HG03378 (cell line): ENCODE results near the gene FADS2.

Experiments used
- ATAC-seq: cut with Tn5 transposase; IDR thresholded peaks from one replicate; pipeline ENCODE4 v1.9.1; 2021; ENCODE audit warnings: mild to moderate bottlenecking, moderate library complexity; ENCODE audit not compliant: unreplicated experiment

Gene FADS2

DNA sequence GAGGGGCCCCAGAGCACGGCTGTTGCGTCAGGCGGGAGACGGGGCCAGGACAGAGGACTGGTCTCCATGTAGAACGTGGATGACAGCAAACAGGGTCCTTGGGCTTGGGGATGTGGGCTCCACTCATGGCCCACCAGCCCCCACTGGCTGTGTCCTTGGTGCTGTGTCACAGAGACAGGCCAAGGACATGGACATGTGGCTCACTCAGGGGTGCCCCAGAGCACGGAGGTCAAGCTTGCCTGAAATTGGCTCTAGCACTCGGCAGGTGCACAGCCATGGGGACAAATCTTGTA, 14.4 kb downstream of the FADS2 start:
- no peak for ATAC-seq

DNA sequence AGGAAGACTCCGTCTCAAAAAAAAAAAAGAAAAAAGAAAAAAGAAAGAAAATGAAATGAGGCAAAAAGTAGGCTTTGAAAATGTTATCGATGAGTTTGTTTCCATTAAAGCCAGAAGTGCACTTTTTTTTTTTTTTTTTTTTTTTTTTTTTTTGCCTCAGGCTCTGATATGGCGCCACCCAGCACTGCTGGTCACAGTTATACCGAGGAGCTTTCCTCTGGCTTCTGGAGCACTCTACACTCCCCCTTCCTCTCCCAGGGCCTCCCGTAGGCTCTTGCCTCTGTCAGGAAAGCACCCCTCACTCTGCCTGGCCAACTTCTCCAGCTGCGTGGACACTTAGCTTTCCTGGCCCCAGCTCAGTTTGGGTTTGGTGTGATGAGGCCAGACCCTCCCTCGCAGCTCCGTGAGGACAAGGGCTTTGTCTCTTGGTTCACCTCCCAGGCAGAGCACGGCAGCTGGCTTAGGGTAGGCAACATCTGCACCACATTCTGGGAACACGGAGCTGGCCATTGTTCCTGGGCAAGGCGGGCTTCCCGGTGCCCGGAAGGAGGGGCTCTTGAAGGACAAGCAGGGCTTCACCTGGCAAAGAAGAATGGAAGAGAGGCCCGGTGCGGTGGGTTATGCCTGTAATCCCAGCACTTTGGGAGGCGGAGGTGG, 16.9 kb downstream of the FADS2 start:
- no peak for ATAC-seq

DNA sequence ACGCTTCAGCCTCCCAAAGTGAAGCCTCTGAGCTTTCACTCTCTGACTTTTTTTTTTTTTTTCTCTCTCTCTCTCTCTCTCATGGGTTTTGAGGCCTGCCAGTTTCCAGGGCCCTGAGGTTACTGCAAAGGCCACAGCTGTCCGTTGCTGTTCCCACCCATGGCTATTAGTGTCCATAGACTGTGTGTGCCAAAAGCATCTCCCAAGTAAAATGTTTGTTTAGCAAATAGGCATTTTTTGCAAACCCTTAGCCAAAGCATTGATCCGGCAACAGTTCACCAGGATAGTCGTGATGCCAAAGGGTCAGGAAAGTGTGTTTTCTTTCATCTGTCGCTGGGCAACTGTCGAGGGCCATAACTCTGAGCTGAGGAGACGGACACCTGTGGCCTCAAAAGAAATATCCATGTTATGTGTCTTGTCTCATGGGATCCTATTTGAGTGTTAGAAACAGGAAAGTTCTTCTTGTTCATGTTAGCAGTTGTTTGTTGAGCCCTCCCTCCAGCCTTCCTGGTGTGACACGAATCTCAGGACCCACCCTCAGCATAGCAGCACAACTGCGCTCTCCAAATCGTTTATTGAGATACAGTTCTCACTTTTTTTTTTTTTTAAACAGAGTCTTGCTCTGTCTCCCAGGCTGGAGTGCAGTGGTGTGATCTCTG, 18.4 kb downstream of the FADS2 start:
- no peak for ATAC-seq

DNA sequence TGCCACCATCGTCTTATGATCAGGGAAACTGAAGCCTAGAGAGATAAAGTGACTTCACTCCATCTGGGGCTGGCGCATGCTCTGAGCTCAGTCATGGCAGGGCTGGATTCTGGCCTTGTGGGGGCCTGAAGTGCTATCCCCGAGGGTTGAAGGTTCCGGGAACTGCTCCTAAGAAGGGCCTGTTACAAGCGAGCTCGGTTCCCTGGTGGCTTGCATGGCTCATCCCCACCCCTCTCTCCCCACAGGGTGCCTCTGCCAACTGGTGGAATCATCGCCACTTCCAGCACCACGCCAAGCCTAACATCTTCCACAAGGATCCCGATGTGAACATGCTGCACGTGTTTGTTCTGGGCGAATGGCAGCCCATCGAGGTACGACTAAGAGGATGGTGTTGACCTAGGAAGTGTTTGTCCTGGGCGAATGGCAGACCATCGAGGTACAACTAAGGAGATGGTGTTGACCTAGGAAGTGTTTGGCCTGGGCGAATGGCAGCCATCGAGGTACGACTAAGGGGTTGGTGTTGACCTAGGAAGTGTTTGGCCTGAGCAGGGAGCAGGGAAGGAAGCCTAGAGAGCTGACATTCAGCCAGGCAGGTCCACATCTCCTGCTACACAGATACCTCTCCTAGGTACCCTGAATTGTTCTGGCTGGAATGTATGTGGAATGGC, 19.9 kb downstream of the FADS2 start:
- no peak for ATAC-seq

DNA sequence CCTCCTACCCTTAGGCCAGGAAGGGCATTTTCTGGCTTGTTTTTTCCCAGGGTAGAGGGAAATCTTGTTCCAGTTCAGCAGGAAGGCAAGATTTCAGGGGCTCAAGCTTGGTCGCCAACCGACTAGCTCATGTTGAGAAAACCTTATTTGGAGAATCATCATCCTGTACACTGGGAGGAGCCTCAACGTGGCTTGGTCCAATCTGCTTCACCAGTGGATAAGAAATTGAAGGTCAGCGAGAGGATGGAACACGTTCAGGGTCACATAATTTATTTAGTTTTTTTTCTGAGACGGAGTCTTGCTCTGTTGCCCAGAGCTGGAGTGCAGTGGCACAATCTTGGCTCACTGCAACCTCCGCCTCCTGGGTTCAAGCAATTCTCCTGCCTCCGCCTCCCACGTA, 20.5 kb downstream of the FADS2 start:
- no peak for ATAC-seq

DNA sequence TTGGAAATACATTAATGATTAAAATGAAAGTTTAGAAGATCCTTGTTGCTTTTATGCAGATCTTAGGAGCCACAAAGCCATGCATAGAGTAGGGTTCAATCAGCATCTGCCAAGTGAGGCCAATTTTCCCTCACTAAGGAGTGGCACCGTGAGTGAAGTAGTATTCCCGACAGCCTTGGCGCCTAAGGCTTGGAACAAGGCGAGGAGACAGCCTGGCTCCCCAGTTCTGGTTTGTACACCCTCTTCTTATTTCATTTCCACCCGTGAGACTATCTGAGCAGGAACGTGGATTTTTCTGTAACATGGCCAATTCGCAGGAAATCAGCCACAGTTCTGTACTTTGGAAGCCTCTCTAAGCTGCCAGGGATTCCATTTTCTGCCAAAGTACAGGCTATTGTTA, 22.6 kb downstream of the FADS2 start:
- no peak for ATAC-seq

DNA sequence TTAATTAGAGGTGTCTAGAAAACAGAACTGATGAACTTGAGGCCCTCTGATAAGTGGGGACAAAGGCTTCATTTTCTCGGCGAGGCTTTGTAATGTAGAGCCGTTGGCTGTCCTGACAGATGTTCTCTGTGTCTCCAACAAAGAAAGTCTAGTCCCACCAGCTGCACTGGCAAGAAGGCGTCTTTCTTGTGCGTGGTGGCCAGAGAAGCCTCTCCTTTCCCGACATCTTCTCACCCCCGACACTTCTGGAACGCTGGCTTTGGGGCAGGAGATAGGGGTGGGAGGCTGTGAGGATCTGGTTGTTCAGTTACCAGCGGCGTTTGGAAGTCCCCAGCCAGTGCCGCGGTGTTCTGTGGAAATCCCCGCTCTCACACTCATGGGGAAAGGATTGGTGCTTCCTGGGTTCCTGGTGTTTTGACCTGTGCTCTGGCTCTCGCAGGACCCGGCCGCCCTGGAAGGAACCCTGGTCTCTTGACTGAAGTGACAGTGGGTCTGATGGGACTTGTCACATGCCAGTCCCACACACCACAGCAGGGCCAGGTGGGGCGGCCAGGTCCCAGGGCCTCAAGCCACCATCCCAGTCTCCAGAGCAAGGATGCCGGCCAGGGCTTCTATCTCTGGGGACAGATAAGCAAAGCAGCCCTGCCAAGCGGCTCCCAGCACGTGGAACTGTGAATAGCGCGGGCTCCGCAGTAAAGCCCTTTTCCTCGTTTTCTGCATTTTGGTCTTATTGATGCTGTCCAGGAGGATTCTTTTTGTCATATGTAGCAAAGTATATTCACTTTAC, 23.2 kb downstream of the FADS2 start:
- no peak for ATAC-seq

DNA sequence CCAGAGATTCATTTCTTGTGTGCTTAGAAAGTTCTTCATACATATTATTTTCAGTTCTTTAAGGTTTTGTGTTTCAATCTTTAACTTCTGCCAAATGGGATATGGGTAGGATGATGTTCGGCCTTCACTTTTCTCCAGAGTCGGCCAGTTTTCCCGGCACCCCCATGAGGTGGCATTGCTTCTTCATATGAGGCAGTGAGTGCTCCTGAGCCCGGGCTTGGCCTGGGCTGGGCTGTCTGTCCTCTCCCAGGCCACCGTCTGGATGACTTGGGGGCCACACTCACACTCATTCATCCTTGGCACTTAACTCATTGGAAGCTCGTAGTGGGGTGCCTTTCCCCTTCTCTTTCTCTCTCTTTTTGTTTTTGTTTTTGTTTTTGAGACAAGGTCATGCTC, 23.8 kb downstream of the FADS2 start:
- ATAC-seq: no peak

DNA sequence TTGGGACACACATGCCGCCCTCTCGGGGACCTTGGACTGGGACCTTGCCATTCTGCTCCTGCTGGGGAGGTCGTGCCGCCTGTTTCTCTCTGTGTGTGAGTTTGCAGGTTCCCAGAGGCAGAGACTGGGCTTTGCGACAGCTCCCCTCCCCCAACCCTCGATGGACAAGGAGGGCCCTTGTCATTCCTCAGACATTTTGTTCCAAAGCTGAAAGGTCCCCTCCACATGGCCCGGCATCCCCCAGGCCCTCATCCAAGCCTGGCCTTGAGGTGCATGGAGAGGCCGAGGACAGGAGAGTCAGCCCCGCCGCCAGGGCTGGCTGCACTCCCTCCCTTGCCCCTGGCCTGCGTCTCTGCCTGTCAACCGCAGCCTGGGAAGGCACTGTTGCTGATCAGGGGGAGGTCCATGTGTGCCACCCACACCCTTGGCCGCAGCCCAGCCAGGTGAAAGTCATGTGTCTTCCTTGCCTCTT, 25.6 kb downstream of the FADS2 start:
- ATAC-seq: no peak

DNA sequence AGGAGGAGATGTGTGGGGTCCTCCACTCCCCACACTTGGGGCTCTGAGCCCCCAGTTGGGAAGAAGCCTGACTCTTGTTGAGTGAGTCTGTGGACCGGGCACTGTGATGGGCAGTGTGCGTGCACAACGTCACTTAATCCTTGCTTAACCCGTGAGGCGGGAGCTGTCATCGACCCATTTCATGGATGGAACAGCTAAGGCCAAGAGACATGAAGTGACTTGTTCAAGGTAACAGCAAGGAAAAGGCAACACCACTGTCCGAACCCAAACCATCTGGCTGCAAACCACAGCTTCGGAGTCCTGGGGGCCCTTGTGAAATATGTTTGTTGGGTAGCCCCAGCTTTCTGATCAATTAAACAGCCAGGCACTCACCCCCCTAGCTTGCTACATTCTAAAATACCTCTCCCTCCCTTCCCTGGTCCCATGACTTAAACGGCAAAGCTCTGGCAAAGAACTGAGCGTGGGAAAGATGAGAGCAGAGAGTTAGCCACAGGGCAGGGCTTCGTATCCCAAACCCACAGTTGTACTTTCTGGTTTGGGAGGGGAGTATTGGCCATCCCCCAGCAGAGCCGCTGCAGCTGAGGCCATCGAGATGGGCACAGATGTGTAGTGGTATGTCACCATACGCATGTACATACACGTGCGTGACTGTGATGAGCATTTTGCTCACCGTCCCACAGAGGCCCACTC, 26.3 kb downstream of the FADS2 start:
- ATAC-seq: no peak

DNA sequence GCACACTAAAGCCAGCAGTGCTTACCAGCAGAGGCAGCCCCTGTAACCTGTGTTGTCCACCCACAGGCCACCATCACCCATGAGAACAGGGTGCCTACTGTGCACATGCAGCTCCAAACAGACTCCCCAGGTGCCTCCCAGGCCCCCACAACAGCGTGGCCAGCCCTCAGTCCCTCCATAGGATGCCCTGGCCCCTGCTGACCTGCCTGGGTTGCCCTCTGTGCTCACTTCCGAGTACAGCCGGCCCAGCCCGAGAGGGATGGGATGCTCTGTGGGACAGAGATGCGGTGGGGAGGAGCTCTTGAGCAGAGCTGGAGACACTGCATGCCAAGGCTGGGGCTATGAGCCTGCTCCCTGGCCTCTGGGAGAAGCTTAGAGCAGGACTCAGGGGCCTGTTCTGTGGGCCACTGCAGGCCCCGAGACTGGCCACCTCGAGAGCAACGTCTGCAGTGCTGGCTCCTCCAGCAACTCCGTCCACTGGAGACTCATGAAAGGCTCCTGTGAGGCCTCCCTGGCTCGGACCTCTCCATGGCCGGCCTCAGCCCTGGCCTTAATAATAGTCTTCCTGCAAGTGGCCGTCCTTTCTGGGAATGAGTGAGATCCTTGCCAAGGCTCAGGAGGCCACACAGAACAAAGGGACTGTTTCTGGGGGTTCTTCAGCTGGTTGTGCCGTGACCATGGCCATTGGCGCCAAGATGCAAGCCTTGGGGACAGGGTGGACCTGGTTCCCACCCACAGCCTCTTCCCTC, 27.0 kb downstream of the FADS2 start:
- no peak for ATAC-seq

DNA sequence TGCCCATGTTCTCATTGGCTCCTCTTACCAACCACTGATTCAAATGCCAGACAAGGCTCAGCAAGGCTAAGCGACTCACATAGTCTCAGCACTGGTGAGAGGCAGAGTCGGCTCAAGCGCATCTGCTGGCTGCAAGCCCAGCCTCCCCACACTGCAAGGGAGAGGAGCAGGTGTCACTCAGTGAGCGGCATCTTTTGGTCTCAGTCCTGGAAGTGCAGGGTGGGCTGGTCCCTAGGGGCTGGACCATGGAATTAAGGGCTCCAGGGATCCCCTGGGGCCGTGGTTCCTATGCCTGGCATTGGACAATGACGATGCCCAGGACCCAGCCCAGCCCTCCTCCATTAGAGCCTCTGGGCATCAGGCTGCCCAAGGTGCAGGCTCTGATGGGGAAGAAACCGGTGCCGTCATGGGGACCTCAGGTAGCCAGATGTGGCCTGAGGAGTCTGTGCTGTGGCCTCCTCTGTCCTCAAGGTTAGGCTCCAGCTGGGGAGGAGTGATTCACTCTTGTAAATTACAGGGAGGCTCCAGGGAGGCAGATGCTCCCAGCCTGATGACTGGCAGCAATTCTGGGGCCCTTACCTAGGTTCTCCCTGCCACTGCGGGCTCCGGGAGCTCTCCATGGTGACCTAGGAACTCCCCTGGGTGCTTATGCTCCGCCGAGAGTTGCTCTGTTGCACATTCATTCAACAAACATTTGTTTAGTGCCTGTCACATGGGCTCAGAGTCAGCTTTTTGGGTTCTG, 28.0 kb downstream of the FADS2 start:
- ATAC-seq: no peak

DNA sequence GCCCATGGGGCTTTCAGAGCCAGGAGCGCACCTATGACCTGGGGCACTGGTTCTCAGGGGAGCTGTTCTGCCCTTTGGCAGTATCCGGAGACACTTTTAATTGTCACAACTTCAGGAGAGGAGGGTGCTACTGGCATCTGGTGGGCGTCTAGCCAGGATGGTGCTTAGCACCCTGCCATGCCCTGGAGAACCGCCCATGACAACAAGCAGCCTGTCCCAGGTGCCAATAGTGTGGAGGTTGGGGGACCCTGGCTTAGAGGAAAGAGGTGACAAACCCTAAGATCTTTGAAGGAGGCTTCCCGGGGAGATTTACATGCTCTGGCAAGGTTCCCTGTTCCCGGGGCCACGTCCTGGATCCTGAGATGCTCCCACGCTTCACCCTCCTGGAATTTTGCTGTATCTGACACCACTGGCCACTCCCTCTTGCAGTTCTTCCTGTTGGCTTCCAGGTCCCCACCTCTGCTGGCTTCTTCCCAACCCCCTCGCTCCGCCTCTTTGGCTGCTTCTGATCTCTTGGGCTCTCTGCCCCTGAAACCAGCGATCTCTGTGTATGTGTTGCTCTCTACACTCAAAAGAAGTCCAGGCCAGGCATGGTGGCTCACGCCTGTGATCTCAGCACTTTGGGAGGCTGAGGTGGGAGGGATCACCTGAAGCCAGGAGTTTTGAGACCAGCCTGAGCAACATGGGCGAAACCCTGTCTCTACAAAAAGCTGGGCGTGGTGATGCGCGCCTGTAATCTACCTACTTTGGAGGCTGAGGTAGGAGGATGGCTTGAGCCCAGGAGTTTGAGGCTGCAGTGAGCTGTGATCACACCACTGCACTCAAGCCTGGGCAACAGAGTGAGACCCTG, 32.2 kb downstream of the FADS2 start:
- ATAC-seq: no peak

DNA sequence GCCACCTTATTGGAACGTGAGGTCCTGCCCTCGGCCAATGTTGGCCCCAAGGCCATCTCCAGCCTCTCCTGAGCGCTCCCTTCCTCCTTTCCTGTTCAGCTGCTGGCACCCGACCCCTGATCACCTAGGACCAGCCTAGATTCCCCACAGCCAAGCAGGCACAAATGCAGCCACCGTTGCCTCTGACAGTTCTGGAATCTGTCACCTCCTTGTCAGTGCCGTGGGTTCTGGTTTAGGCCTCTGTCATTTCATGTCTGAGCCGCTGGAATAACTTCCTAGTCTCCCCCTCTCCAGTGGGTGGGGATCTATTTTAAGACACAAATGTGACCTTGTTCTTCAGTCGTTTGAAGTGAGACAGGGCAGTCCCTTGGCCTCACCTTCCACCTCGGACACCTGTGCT, 33.5 kb downstream of the FADS2 start:
- ATAC-seq: no peak

DNA sequence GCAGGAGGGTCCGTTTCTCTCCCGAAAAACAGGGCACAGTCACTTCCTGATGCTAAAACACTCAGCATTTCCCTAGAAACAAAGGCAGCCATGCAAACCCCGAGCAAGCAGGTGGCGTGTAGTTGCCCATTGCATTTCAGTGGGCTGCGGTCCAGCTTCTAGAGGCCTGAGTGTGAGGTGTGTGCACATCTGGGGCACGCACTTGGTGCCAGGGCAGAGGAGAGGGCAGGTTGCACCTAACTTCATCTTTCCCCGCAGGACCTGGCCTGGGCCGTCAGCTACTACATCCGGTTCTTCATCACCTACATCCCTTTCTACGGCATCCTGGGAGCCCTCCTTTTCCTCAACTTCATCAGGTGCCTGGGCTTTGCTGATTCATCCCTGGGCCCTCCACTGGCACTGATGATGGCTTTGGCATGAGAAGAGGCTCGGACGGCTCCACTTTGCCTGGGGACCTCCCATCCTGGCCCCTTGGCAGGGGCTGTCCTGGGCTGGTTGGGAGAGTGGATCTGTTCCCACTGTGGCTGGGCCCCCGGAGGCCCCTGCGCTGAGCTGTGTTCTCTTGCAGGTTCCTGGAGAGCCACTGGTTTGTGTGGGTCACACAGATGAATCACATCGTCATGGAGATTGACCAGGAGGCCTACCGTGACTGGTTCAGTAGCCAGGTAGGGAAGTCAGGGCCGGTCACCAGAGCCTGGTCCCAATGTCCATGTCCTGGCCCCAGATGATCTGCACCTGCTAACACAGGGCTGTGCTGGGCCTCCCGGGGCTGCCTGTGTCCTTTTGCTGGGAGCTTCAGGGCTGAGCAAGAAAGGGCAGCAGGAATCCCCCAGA, 34.8 kb downstream of the FADS2 start:
- no peak for ATAC-seq

DNA sequence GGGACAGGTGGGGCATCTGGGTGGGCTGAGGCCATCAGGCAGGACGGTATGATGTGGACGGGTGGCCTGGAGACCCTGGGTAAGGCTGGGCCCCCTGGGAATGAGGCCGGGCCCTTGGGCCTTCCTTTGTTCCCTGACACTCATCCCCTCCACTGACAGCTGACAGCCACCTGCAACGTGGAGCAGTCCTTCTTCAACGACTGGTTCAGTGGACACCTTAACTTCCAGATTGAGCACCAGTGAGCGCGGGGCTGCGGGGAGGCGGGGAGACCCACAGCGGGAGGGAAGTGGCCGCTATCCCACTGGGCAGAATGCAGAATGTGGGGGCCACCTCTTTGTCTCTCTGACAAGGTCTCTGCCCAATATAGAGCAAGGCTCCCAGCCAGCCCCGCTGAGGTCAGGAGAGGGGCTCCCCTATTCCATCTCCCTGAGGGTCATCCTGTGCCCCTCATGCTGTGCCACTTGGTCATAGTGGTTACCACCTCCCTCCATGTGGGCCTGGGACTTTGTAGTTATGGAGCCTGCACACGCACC, 35.5 kb downstream of the FADS2 start:
- ATAC-seq: no peak
